Calu3 (cell line): ENCODE measurements around the gene RFT1. TPM values are rescaled to one million over a fixed set of nuclear protein-coding genes. Genes with fewer than 3 reads are reported as not detected.

Source experiments
- BruUV-seq: library from RNA; stranded (reverse); fragments of 400-500 nt; replicated peaks from 2 replicates; lab custom pipeline; 2021; lab: Mats Ljungman, UMichigan
- CTCF ChIA-PET: fragments of 300-600 bp; sonication (Branson Sonifier 250); formaldehyde crosslinking; loops from one replicate; lab custom pipeline; 2022; ENCODE audit warnings: antibody characterized with exemption; lab: Charles Lee
- DNase-seq: peaks from one replicate; pipeline ENCODE4 v3.0.0; 2022
- H3K27ac Mint-ChIP-seq: one replicate; pipeline ENCODE4 v1.8.0; 2022; ENCODE audit warnings: mixed read lengths; ENCODE audit not compliant: unreplicated experiment
- H3K27me3 Mint-ChIP-seq: one replicate; pipeline ENCODE4 v1.8.0; 2022; ENCODE audit warnings: mixed read lengths; ENCODE audit not compliant: unreplicated experiment
- H3K36me3 Mint-ChIP-seq: one replicate; pipeline ENCODE4 v1.8.0; 2022; ENCODE audit warnings: mild to moderate bottlenecking, moderate library complexity, mixed read lengths; ENCODE audit not compliant: insufficient read depth, unreplicated experiment
- H3K4me1 Mint-ChIP-seq: one replicate; pipeline ENCODE4 v1.8.0; 2022; ENCODE audit warnings: mild to moderate bottlenecking, low read depth, mixed read lengths; ENCODE audit not compliant: unreplicated experiment
- H3K4me3 Mint-ChIP-seq: one replicate; pipeline ENCODE4 v1.8.0; 2022; ENCODE audit warnings: mild to moderate bottlenecking, low read depth, moderate library complexity, mixed read lengths; ENCODE audit not compliant: unreplicated experiment
- H3K9me3 Mint-ChIP-seq: one replicate; pipeline ENCODE4 v1.8.0; 2022; ENCODE audit warnings: low read depth, mixed read lengths; ENCODE audit not compliant: unreplicated experiment
- CTCF ChIP-seq: fragments of 200-600 bp; IDR thresholded peaks from one replicate; pipeline ENCODE4 v1.8.0; 2022; ENCODE audit warnings: antibody characterized with exemption; ENCODE audit not compliant: unreplicated experiment
- intact Hi-C: fragments of 100-400 bp; cut with micrococcal nuclease; formaldehyde crosslinking; loops from one replicate; pipeline ENCODE4 v1.10.0; 2022; ENCODE audit not compliant: unreplicated experiment
- total RNA-seq: library from RNA; stranded (reverse); gene quantifications from 2 replicates; pipeline ENCODE4 v1.2.3, GENCODE V29; 2022

The RFT1 gene
- total RNA-seq, 1 experiment from 2014 or later: 35.0 TPM

GRCh38 chr3:53114011-53114400 lies 16.2 kb downstream of the RFT1 start:
- BruUV-seq: no TSS peak
- DNase-seq: peak; percentile 85
- no peak overlapping the region for H3K4me3 Mint-ChIP-seq
- CTCF ChIA-PET: interaction anchor here (0.9 to 1.3 kb wide), 2 partner anchors 21 to 82 kb away, joined by 4 to 16 read pairs; no protein-coding TSS in a partner anchor
- no peaks in the 10 kb centered on the region for H3K27me3 Mint-ChIP-seq
- no peak overlapping the region for H3K27ac Mint-ChIP-seq
- peak; percentile 74 for TF ChIP-seq CTCF
- H3K4me1 Mint-ChIP-seq: no peaks in the 10 kb centered on the region
- intact Hi-C loops: loop anchor here (1.0 kb wide), 1 partner anchor 82 kb away; no protein-coding TSS in a partner anchor
- no peaks in the 10 kb centered on the region for H3K9me3 Mint-ChIP-seq
- H3K36me3 Mint-ChIP-seq: peaks cover 25% of the 10 kb centered on the region

GRCh38 chr3:53113293-53114010 lies 16.8 kb downstream of the RFT1 start:
- intact Hi-C loops: loop anchor here (1.0 kb wide), 1 partner anchor 83 kb away; no protein-coding TSS in a partner anchor
- H3K27me3 Mint-ChIP-seq: no peaks in the 10 kb centered on the region
- no peak for TF ChIP-seq CTCF
- CTCF ChIA-PET: interaction anchor here (1.3 kb wide), 1 partner anchor 82 kb away, joined by 16 read pairs; no protein-coding TSS in a partner anchor
- peaks cover 25% of the 10 kb centered on the region for H3K36me3 Mint-ChIP-seq
- no peaks in the 10 kb centered on the region for H3K9me3 Mint-ChIP-seq
- DNase-seq: no peak
- H3K4me3 Mint-ChIP-seq: no peak overlapping the region
- no peak overlapping the region for H3K27ac Mint-ChIP-seq
- no peaks in the 10 kb centered on the region for H3K4me1 Mint-ChIP-seq
- BruUV-seq: no TSS peak

GRCh38 chr3:53111822-53112221 lies 18.4 kb downstream of the RFT1 start:
- CTCF ChIA-PET: no interaction called here
- BruUV-seq: no TSS peak
- no peak for TF ChIP-seq CTCF

GRCh38 chr3:53109891-53110771 lies 20.1 kb downstream of the RFT1 start:
- H3K9me3 Mint-ChIP-seq: no peaks in the 10 kb centered on the region
- H3K27me3 Mint-ChIP-seq: no peaks in the 10 kb centered on the region
- H3K4me1 Mint-ChIP-seq: no peaks in the 10 kb centered on the region
- BruUV-seq: no TSS peak
- TF ChIP-seq CTCF: no peak
- H3K36me3 Mint-ChIP-seq: peaks cover 26% of the 10 kb centered on the region
- peak; percentile 24 for DNase-seq
- no peak overlapping the region for H3K4me3 Mint-ChIP-seq
- H3K27ac Mint-ChIP-seq: no peak overlapping the region
- CTCF ChIA-PET: no interaction called here
- intact Hi-C loops: no loop called here

More at GRCh38 chr3:53111822-53112221, 18.4 kb downstream of the RFT1 start:
- no peak overlapping the region for H3K4me3 Mint-ChIP-seq
- no peak for DNase-seq
- peaks cover 25% of the 10 kb centered on the region for H3K36me3 Mint-ChIP-seq
- no peaks in the 10 kb centered on the region for H3K4me1 Mint-ChIP-seq
- no peak overlapping the region for H3K27ac Mint-ChIP-seq
- no peaks in the 10 kb centered on the region for H3K9me3 Mint-ChIP-seq
- intact Hi-C loops: no loop called here
- no peaks in the 10 kb centered on the region for H3K27me3 Mint-ChIP-seq
